IMR-90 (cell line): Measurements from ENCODE around the gene SLC15A3. TPM values are rescaled to one million over a fixed set of nuclear protein-coding genes. Genes with fewer than 3 reads are reported as not detected.

ENCODE experiments used
- ATAC-seq: fragments of 200-7000 bp; cut with Tn5 transposase; 2 replicates; pipeline ENCODE4 v1.9.1; 2020; ENCODE audit warnings: low read depth, mild to moderate bottlenecking, moderate library complexity
- BruUV-seq: library from RNA; stranded (reverse); fragments of 400-500 nt; replicated peaks from 2 replicates; lab custom pipeline; 2021; lab: Mats Ljungman, UMichigan
- CTCF ChIA-PET: fragments of 300-600 bp; formaldehyde crosslinking; extraction: SDS; loops from one replicate; lab custom pipeline; 2021; ENCODE audit warnings: antibody characterized with exemption; lab: Yijun Ruan, JAX
- POLR2A ChIA-PET: fragments of 300-600 bp; sonication (Branson Sonifier 250); formaldehyde crosslinking; loops from one replicate; lab custom pipeline; 2022; ENCODE audit warnings: antibody characterized with exemption; ENCODE audit not compliant: unreplicated experiment; lab: Charles Lee
- DNase-seq: peaks from one replicate; pipeline ENCODE4 v3.0.0; 2013
- H2AFZ ChIP-seq: replicated peaks from 2 replicates; pipeline ENCODE3; 2013; ENCODE audit warnings: low read length, mild to moderate bottlenecking; ENCODE audit not compliant: poor library complexity
- H2AK5ac ChIP-seq: 2 replicates; pipeline ENCODE4 v1.6.1; 2013; ENCODE audit warnings: low read depth, low read length, inconsistent platforms
- H2AK9ac ChIP-seq: replicated peaks from 2 replicates; pipeline ENCODE3; 2013; ENCODE audit warnings: mild to moderate bottlenecking, low read depth, low read length, moderate library complexity; ENCODE audit not compliant: poor library complexity
- H2BK120ac ChIP-seq: 2 replicates; pipeline ENCODE4 v1.6.1; 2013; ENCODE audit warnings: low read depth, low read length, inconsistent platforms
- H2BK15ac ChIP-seq: 3 replicates; pipeline ENCODE4 v1.6.1; 2013; ENCODE audit warnings: low read depth, low read length, inconsistent platforms
- H2BK20ac ChIP-seq: 2 replicates; pipeline ENCODE4 v1.6.1; 2013; ENCODE audit warnings: low read depth, mild to moderate bottlenecking, inconsistent platforms, low read length, moderate library complexity
- H2BK5ac ChIP-seq: 2 replicates; pipeline ENCODE4 v1.6.1; 2013; ENCODE audit warnings: mild to moderate bottlenecking, low read depth, low read length, inconsistent platforms; ENCODE audit not compliant: poor library complexity, severe bottlenecking
- H3K14ac ChIP-seq: replicated peaks from 2 replicates; pipeline ENCODE4 v1.6.1; 2013; ENCODE audit warnings: low read depth, low read length, inconsistent platforms
- H3K18ac ChIP-seq: 2 replicates; pipeline ENCODE4 v1.6.1; 2013; ENCODE audit warnings: low read depth, low read length, control low read depth
- H3K23ac ChIP-seq: 2 replicates; pipeline ENCODE4 v1.6.1; 2013; ENCODE audit warnings: low read depth, low read length, inconsistent platforms
- H3K27ac ChIP-seq: 2 replicates; pipeline ENCODE4 v1.5.1; 2013; ENCODE audit warnings: mild to moderate bottlenecking, control low read depth, low read length; ENCODE audit not compliant: insufficient read depth
- H3K27me3 ChIP-seq: 2 replicates; pipeline ENCODE4 v1.6.1; 2013; ENCODE audit warnings: low read length; ENCODE audit not compliant: control insufficient read depth, insufficient read depth
- H3K36me3 ChIP-seq: 2 replicates; pipeline ENCODE4 v1.6.1; 2013; ENCODE audit warnings: low read length, mixed read lengths; ENCODE audit not compliant: control insufficient read depth, insufficient read depth
- H3K4ac ChIP-seq: 2 replicates; pipeline ENCODE4 v1.6.1; 2013; ENCODE audit warnings: low read depth, low read length, inconsistent platforms
- H3K4me1 ChIP-seq: 2 replicates; pipeline ENCODE4 v1.6.1; 2013; ENCODE audit warnings: low read length, mixed read lengths; ENCODE audit not compliant: control insufficient read depth, insufficient read depth
- H3K4me2 ChIP-seq: 2 replicates; pipeline ENCODE4 v1.6.1; 2013; ENCODE audit warnings: low read depth, mild to moderate bottlenecking, control low read depth, low read length, moderate library complexity
- H3K4me3 ChIP-seq: 2 replicates; pipeline ENCODE4 v1.5.1; 2013; ENCODE audit warnings: low read depth, mild to moderate bottlenecking, control low read depth, low read length, moderate library complexity; ENCODE audit not compliant: insufficient read depth
- H3K56ac ChIP-seq: 2 replicates; pipeline ENCODE4 v1.6.1; 2013; ENCODE audit warnings: low read length, inconsistent platforms; ENCODE audit not compliant: insufficient read depth; ENCODE audit errors: extremely low read depth
- H3K79me1 ChIP-seq, 2 experiments: 2 replicates each; pipeline ENCODE4 v1.6.1; 2013; ENCODE audit warnings: low read length in 2 of 2, inconsistent platforms in 1 of 2, low read depth in 1 of 2
- H3K9ac ChIP-seq: 2 replicates; pipeline ENCODE4 v1.6.1; 2013; ENCODE audit warnings: low read depth, low read length, control low read depth
- H3K9me1 ChIP-seq: 2 replicates; pipeline ENCODE4 v1.6.1; 2013; ENCODE audit warnings: low read length, inconsistent platforms; ENCODE audit not compliant: insufficient read depth
- H3K9me3 ChIP-seq: 2 replicates; pipeline ENCODE4 v1.6.1; 2013; ENCODE audit warnings: low read length; ENCODE audit not compliant: control insufficient read depth, insufficient read depth
- H4K20me1 ChIP-seq: 2 replicates; pipeline ENCODE4 v1.6.1; 2013; ENCODE audit warnings: low read length, inconsistent platforms; ENCODE audit not compliant: insufficient read depth
- H4K5ac ChIP-seq: 2 replicates; pipeline ENCODE4 v1.6.1; 2013; ENCODE audit warnings: mild to moderate bottlenecking, low read depth, low read length, control low read depth
- H4K8ac ChIP-seq, 2 experiments: 2 replicates each; pipeline ENCODE4 v1.6.1; 2013; ENCODE audit warnings: low read depth in 2 of 2, low read length in 2 of 2, control low read depth in 1 of 2, inconsistent platforms in 1 of 2
- H4K91ac ChIP-seq: 2 replicates; pipeline ENCODE4 v1.6.1; 2013; ENCODE audit warnings: low read depth, low read length, inconsistent platforms; ENCODE audit not compliant: insufficient read depth
- BHLHE40 ChIP-seq: fragments of 150-350 bp; IDR thresholded peaks from 2 replicates; pipeline ENCODE4 v1.6.1; 2016; ENCODE audit warnings: mild to moderate bottlenecking, low read depth, low read length
- CEBPB ChIP-seq: IDR thresholded peaks from 2 replicates; pipeline ENCODE4 v1.6.1; 2012; ENCODE audit warnings: low read depth, low read length, improper control_type of control experiment
- CHD1 ChIP-seq: IDR thresholded peaks from 2 replicates; pipeline ENCODE4 v1.6.1; 2012; ENCODE audit warnings: low read depth, low read length, improper control_type of control experiment
- FOS ChIP-seq: fragments of 150-350 bp; IDR thresholded peaks from 2 replicates; pipeline ENCODE4 v1.6.1; 2016; ENCODE audit warnings: low read depth, low read length
- MAZ ChIP-seq: IDR thresholded peaks from 2 replicates; pipeline ENCODE4 v1.6.1; 2012; ENCODE audit warnings: low read depth, mild to moderate bottlenecking, low read length, improper control_type of control experiment, moderate library complexity, borderline replicate concordance
- MXI1 ChIP-seq: IDR thresholded peaks from 2 replicates; pipeline ENCODE4 v1.6.1; 2012; ENCODE audit warnings: low read depth, mild to moderate bottlenecking, low read length, moderate library complexity, borderline replicate concordance
- POLR2A ChIP-seq: IDR thresholded peaks from 2 replicates; pipeline ENCODE4 v1.6.1; 2012; ENCODE audit warnings: mild to moderate bottlenecking, low read depth, low read length
- USF2 ChIP-seq: fragments of 150-350 bp; IDR thresholded peaks from 2 replicates; pipeline ENCODE4 v1.6.1; 2017; ENCODE audit warnings: mild to moderate bottlenecking, antibody characterized with exemption, low read length, low read depth
- WGBS, 2 experiments: methylation state at CpG; one replicate each; pipeline versions ENCODE4 v1.1.5 to v1.1.7; 2013; ENCODE audit warnings: missing lambda C conversion rate in 2 of 2; ENCODE audit not compliant: insufficient read length in 1 of 2; ENCODE audit errors: extremely low coverage in 2 of 2; 5-methylcytosine and 5-hydroxymethylcytosine counted together
- dilution Hi-C: fragments of 300-500 bp; cut with HindIII; formaldehyde crosslinking; loops from one replicate; pipeline ENCODE4 v1.14.3; 2018; ENCODE audit warnings: low sequenced_read_pairs; ENCODE audit not compliant: unreplicated experiment
- in situ Hi-C: fragments of 300-500 bp; cut with MboI; formaldehyde crosslinking; loops from 3 replicates; pipeline ENCODE4 v1.14.3; 2019; ENCODE audit warnings: low sequenced_read_pairs, inconsistent platforms, mixed read lengths
- intact Hi-C: fragments of 100-400 bp; cut with micrococcal nuclease; formaldehyde crosslinking; loops from 2 replicates; pipeline ENCODE4 v1.10.0; 2022
- polyA plus RNA-seq, 3 experiments: library from polyadenylated mRNA; depleted of rRNA; stranded (reverse); fragments of >200 nt; gene quantifications; 2 replicates each; pipeline ENCODE4 v1.2.3, GENCODE V29; 2012; ENCODE audit warnings: low replicate concordance in 1 of 3
- total RNA-seq: library from RNA; depleted of rRNA; stranded (reverse); fragments of >200 nt; gene quantifications from 2 replicates; pipeline ENCODE4 v1.2.3, GENCODE V29; 2012

Gene SLC15A3
- total and polyA plus RNA-seq, 2 of the 4 experiments (the other 2 are of a cell fraction): 3.2 to 4.4 TPM

DNA sequence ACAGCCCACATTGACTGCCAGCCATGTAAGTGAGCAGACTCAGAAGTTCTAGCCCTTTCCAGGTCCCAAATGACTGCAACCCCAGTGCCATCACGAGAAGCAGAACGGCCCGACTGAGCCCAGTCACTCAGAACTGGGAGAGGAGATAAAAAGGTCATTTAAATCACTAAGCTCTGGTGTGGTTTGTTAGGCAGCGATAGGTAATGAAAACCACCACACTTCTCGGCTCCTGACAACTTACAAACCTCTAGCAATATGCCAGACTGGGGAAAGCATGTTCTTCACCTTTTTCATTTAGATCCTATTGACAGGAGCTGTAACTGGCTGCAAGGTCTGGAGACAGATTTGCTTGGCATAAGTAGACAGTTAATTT is 6.7 kb downstream of the SLC15A3 start:
- Histone ChIP-seq H4K8ac (no peak overlapping the region), H3K23ac (no peak overlapping the region), H3K4ac (no peak overlapping the region), H4K20me1 (no peaks in the 10 kb centered on the region), H3K27me3 (no peaks in the 10 kb centered on the region), H2BK120ac (no peak overlapping the region), H3K27ac (no peak overlapping the region), H3K9me3 (no peaks in the 10 kb centered on the region), H3K14ac (no peak overlapping the region), H2BK20ac (no peak overlapping the region), H3K9me1 (0 out of 2 replicates have a peak, but pooled peaks cover 4% of the 10 kb centered on the region), H3K4me1 (peaks cover 4% of the 10 kb centered on the region; the same call in 1 of the 2 replicates), H3K18ac (no peak overlapping the region), H2AFZ (no peak overlapping the region), H2BK5ac (no peak overlapping the region), H2BK15ac (no peak overlapping the region), H2AK5ac (no peak overlapping the region), H3K56ac (no peak overlapping the region), H2AK9ac (no peak overlapping the region), H3K36me3 (peaks cover 14% of the 10 kb centered on the region), H3K4me3 (no peak overlapping the region), H4K91ac (no peak overlapping the region), H3K9ac (no peak overlapping the region), H3K79me1 (no peaks in the 10 kb centered on the region; a peak in 1 of 4 replicates), H3K4me2 (no peak overlapping the region), H4K5ac (no peak overlapping the region)
- POLR2A ChIA-PET: no interaction called here
- in situ Hi-C loops (no loop called here), dilution Hi-C loops (no loop called here), intact Hi-C loops (no loop called here)
- TF ChIP-seq USF2: no peak
- TF ChIP-seq MXI1: no peak
- TF ChIP-seq POLR2A: no peak
- no peak for TF ChIP-seq BHLHE40
- no peak for TF ChIP-seq CHD1
- no peak for TF ChIP-seq CEBPB
- TF ChIP-seq FOS: no peak
- TF ChIP-seq MAZ: no peak
- BruUV-seq: no TSS peak
- CTCF ChIA-PET: no interaction called here
- no peak for ATAC-seq
- WGBS, 2 experiments: no CpG with 5 or more reads among the region's 5 CpGs
- no peak for DNase-seq
